PFSK-1 (cell line): Measurements from ENCODE around the gene CSNK1G1.

Experiments used
- FOXP2 ChIP-seq: optimal IDR thresholded peaks from 2 replicates; pipeline ENCODE3; 2011; ENCODE audit warnings: borderline replicate concordance, control low read depth, inconsistent platforms; ENCODE audit not compliant: insufficient read depth; ENCODE audit errors: extremely low read length, extremely low read depth
- POLR2AphosphoS5 ChIP-seq: IDR thresholded peaks from 2 replicates; pipeline ENCODE4 v1.6.1; 2012; ENCODE audit warnings: low read depth, mild to moderate bottlenecking, control low read depth, low read length, moderate library complexity
- REST ChIP-seq, 2 experiments: IDR thresholded peaks; 2 replicates each; pipeline versions ENCODE4 v1.6.1 to v1.8.0; 2011 to 2012; ENCODE audit warnings: low read depth in 2 of 2, low read length in 2 of 2, control low read depth in 1 of 2, inconsistent platforms in 1 of 2, mild to moderate bottlenecking in 1 of 2, moderate library complexity in 1 of 2; ENCODE audit not compliant: insufficient read depth in 1 of 2
- SIN3A ChIP-seq: IDR thresholded peaks from 2 replicates; pipeline ENCODE4 v1.6.1; 2012; ENCODE audit warnings: mild to moderate bottlenecking, low read length, moderate library complexity, borderline replicate concordance; ENCODE audit not compliant: insufficient read depth
- TAF1 ChIP-seq: IDR thresholded peaks from 2 replicates; pipeline ENCODE4 v1.6.1; 2012; ENCODE audit warnings: low read length, control low read depth, borderline replicate concordance; ENCODE audit not compliant: insufficient read depth

The CSNK1G1 gene

GRCh38 chr15:64274341-64274950 lies 81.5 kb downstream of the CSNK1G1 start:
- no peak for TF ChIP-seq TAF1
- TF ChIP-seq SIN3A = no peak
- no peak for TF ChIP-seq POLR2AphosphoS5
- TF ChIP-seq REST (IDR thresholded peaks at IDR 0.05; ENCODE audit: insufficient read depth in 1 of 2, low read depth in 2 of 2, low read length in 2 of 2) = no peak
- TF ChIP-seq FOXP2 = no peak

DNA sequence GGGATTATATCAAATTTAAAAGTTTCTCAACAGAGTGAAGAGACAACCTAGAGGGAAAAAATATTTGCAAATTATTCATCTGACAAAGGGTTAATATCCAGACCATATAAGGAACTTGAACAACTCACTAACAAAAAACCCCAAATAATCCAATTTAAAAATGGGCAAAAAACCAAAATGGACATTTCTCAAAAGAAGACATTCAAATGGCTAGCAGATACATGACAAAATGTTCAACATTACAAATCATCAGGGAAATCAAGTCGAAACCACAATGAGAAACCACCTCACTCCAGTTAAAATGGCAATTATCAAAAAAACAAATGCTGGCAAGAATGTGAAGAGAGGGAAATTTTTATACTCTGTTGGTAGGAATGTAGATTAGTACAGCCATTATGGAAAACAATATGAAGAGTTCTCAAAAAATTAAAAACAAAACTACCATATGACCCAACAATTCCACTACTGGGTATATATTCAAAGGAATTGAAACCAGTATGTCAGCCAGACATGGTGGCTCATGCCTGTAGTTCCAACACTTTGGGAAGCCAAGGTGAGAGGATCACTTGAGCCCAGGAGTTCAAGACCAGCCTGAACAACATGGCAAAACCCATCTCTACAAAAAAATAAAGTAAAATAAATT lies 88.5 kb downstream of the CSNK1G1 start:
- TF ChIP-seq REST (IDR thresholded peaks at IDR 0.05; ENCODE audit: insufficient read depth in 1 of 2, low read depth in 2 of 2, low read length in 2 of 2) (no peak), SIN3A (no peak), FOXP2 (no peak), POLR2AphosphoS5 (no peak), TAF1 (no peak)

DNA sequence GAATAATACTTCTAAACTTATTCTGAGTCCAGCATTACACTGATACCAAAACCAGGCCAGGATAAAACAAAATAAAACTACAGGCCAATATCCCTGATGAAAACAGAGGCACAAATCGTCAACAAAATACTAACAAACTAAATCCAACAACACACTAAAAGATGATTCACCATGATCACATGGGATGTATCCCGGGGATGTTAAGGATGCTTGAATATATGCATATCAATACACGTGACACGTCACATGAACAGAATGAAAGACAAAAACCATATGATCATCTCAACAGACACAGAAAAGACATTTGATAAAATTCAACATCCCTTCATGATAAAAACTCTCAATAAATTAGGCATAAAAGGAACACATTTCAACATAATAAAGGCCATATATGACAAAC lies 91.5 kb downstream of the CSNK1G1 start:
- TF ChIP-seq FOXP2 = no peak
- TF ChIP-seq SIN3A = no peak
- no peak for TF ChIP-seq POLR2AphosphoS5
- TF ChIP-seq TAF1 = no peak
- no peak for TF ChIP-seq REST (IDR thresholded peaks at IDR 0.05; ENCODE audit: insufficient read depth in 1 of 2, low read depth in 2 of 2, low read length in 2 of 2)

DNA sequence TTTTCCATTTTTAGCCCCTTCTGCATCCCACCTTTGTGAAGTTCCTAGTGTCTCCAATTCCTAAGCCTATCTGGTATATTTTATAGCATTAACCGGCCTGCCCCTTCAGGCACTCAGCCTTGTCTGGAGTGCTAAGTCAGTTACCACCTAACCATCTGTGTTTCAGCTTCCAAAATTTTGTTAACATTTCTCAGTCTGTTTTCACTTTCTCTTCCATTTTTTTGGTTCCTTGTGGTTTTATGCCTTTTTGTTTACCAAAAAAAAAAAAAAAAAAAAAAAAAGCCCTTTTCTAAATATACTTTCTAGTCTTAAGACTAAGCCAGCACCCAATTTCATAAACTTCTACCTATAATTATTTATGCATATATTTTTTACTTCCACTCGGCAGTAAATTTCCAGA lies 92.4 kb downstream of the CSNK1G1 start:
- TF ChIP-seq FOXP2 (no peak), POLR2AphosphoS5 (no peak)

DNA sequence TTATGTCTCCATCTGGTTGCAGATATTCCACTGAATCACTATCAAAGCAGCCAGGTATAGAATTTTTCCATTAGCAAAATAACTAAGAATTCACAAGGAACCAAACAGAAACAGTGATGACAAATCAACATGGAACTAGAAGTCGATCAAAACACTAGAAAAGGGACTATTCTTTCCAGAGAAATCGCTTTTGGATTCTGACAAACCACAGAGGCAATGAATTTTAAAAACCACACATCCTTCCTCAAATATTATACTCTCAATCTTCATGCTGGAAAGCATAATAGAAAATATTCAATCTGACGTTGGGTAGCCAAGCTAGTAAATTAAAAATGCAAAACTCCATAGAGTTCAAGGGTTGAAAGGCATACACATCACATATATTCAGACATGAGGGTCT lies 99.9 kb downstream of the CSNK1G1 start:
- no peak for TF ChIP-seq TAF1
- TF ChIP-seq REST (IDR thresholded peaks at IDR 0.05; ENCODE audit: insufficient read depth in 1 of 2, low read depth in 2 of 2, low read length in 2 of 2) = no peak
- no peak for TF ChIP-seq POLR2AphosphoS5
- no peak for TF ChIP-seq SIN3A
- TF ChIP-seq FOXP2 = no peak

GRCh38 chr15:64251658-64252057 lies 104.3 kb downstream of the CSNK1G1 start:
- TF ChIP-seq REST (IDR thresholded peaks at IDR 0.05; ENCODE audit: insufficient read depth in 1 of 2, low read depth in 2 of 2, low read length in 2 of 2) (no peak), SIN3A (no peak), POLR2AphosphoS5 (no peak)
